Measurements from ENCODE around the gene FAR1.
"Not testable (repeated sequence)": the region's sequence is repeated elsewhere in the genome, so short reads cannot be mapped to it uniquely, and the experiment has no call there.

FAR1 gene, protein sequence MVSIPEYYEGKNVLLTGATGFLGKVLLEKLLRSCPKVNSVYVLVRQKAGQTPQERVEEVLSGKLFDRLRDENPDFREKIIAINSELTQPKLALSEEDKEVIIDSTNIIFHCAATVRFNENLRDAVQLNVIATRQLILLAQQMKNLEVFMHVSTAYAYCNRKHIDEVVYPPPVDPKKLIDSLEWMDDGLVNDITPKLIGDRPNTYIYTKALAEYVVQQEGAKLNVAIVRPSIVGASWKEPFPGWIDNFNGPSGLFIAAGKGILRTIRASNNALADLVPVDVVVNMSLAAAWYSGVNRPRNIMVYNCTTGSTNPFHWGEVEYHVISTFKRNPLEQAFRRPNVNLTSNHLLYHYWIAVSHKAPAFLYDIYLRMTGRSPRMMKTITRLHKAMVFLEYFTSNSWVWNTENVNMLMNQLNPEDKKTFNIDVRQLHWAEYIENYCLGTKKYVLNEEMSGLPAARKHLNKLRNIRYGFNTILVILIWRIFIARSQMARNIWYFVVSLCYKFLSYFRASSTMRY

DNA sequence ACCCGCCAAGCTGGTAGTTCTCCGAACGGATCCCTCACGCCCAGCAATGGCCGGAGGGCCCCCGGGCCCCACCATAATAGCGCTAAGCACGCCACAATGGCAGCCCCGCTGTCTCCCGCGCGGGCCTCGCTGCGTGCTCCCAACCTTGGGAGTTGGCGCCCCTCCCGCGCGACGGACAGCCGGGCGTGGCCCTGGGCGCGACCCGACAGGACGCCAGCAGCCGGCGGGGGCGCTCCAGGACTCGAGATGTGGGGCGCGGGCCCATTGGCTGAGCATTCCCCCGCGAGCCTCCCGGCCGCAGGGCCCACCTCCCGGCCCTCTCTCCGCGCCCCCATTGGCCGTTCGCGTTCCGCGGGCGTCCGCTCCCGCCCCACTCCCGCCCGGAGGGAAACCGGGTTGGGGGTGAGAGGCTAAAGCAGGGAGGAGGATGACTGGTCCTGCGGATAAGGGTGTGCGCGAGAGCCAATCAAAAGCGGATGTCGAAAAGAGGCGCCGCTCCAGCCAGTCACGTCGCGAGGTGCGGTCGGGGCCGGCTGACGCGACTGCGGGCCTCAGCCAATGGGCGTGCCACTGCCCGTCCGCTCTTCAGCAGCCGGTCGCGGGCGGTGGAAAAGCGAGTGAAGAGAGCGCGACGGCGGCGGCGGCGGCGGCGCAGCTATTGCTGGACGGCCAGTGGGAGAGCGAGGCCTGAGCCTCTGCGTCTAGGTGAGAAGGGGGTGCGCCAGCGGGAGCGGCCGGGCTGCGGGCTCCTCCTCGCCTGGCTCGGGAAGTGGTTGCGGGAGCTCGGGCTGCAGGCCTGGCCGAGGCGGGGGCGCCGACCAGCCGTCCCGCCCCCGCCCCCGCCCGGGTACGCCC, at the start of gene FAR1:
Gene FAR1 (plus strand): TSS at position 567 of the 855 bp plus-strand sequence. CDS start 26,098 bp downstream, outside the sequence.
- peak; percentile 98 to 99 for DNase-seq (ENCODE audit: low read depth in 2 of 2)

DNA sequence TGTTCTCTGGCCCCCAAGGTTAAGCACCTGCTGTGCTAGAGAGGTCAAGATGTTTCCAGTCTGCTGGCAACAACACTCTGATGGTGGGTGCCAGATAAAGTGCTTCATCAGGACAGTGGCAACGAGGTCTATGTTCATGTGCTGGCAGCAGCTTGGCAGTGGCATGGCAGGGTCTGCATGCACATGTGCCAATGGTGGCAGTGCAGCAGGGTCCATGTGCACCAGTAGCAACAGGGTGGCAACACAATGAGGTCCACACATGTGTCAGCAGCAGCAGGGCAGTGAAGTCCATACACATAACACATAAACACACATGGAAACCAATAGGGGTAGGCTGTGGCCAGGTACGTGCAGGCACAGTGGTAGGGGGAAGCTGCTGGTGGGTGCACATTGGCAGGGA, 48.4 kb upstream of the FAR1 start:
- no peak for DNase-seq (ENCODE audit: low read depth in 2 of 2)

DNA sequence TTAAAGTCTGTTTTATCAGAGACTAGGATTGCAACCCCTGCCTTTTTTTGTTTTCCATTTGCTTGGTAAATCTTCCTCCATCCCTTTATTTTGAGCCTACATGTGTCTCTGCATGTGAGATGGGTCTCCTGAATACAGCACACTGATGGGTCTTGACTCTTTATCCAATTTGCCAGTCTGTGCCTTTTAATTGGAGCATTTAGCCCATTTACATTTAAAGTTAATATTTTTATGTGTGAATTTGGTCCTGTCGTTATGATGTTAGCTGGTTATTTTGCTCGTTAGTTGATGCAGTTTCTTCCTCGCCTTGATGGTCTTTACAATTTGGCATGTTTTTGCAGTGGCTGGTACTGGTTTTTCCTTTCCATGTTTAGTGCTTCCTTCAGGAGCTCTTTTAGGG, 41.6 kb upstream of the FAR1 start:
- not testable (repeated sequence) for DNase-seq (ENCODE audit: low read depth in 2 of 2)

DNA sequence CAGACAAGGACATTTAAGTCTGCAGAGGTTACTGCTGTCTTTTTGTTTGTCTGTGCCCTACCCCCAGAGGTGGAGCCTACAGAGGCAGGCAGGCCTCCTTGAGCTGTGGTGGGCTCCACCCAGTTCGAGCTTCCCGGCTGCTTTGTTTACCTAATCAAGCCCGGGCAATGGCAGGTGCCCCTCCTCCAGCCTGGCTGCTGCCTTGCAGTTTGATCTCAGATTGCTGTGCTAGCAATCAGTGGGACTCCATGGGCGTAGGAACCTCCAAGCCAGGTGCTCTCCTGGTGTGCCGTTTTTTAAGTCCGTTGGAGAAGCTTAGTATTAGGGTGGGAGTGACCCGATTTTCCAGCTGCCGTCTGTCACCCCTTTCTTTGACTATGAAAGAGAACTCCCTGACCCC, 39.8 kb upstream of the FAR1 start:
- not testable (repeated sequence) for DNase-seq (ENCODE audit: low read depth in 2 of 2)

- no peak for DNase-seq (ENCODE audit: low read depth in 2 of 2)
Measured at GRCh38 chr11:13629779-13630178, 38.7 kb upstream of the FAR1 start.

DNA sequence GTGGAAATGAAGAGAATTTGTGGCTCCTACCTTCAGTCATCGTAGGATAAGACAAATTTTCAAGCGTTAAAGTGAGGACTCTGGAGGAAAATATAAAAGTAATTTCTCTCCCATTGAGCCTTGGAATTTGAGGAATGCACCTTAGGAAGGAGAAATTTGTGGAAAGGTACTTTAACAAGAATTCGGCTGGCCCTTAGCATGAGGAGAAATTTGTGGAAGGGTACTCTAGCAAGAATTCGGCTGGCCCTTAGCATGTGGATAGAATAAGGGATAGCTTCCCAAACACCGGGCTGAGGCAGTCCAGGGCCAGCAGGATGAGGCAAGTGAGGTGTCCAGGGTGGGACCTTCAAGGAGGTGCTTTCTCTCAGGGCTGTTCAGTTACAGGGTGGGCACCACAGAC, 33.2 kb upstream of the FAR1 start:
- DNase-seq (ENCODE audit: low read depth in 2 of 2), result no peak

GRCh38 chr11:13635804-13636203, 32.7 kb upstream of the FAR1 start:
- no peak for DNase-seq (ENCODE audit: low read depth in 2 of 2)

DNA sequence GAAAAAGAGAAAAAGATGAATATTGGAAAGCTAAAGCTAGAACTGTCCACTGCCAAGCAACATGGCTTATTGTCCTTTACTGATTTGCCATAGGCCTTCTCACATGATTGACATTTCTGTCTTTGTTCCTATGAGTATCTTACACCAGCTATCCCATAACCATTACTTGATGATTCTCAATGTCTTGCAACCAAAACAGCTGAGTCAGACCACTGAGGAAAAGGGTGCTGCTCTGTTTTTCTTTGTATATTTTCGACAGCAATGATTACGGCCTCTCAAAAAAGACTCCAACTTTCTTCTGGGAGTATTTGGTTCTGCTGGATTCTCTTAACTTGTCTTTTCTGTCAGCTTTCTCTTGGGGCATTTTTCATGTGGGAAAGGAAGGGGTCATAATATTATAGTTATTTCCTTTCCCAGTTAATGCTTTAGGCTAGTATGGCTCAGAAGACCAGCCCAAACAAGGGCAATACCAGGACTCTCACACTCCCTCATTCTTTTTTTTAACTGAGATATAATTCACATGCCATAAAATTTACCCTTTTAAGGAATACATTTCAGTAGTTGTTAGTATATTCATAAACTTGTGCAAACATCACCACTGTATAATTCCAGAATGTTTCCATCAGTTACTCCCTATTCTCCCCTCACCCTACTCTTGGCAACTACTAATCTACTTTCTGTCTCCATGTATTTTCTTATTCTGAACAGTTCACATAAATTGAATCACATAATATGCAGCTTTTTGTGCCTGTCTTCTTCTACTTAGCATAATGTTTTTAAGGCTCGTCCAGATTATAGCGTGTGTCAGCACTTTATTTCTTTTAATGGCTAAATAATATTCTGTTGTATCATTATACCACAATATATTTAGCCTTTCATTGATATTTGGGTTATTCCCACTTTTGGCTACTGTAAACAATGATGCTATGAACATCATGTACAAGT, 31.1 kb upstream of the FAR1 start:
- no peak for DNase-seq (ENCODE audit: low read depth in 2 of 2)

GRCh38 chr11:13638422-13638821, 30.0 kb upstream of the FAR1 start:
- DNase-seq (ENCODE audit: low read depth in 2 of 2), result no peak

- DNase-seq (ENCODE audit: low read depth in 2 of 2), result no peak
Measured at GRCh38 chr11:13644997-13645687, 23.3 kb upstream of the FAR1 start.

DNA sequence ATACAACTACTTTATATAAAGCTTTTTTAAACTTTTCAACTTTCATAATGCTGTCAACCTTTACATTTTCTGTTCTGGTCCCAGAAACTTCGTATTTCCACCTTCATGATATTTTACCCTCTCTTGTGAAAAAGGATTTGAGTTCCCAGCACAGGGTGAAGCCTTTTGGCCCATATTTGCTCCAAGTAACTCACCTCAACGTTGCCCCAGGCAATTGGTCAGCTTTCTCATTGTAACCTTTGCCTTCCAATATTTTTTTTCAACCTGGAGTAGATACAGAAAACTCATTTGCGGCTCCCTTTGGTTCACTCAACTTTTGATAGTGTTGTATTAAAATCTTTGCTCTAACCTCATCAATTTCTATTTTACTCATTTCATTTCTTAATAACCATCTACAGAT, 21.1 kb upstream of the FAR1 start:
- no peak for DNase-seq (ENCODE audit: low read depth in 2 of 2)

DNA sequence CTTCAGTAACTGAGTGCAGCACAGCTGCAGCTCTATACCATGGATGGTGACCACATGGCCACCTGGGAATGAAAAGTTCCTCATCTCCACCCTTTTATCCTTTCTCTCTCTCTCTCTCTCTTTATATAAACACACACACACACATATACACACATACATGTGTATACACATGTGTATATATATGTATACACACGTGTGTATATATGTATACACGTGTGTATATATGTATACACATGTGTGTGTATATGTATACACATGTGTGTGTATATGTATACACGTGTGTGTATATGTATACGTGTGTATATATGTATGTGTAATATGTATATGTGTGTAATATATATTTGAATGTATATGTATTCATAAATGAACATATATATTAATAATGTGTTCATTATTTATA, 18.8 kb upstream of the FAR1 start:
- no peak for DNase-seq (ENCODE audit: low read depth in 2 of 2)

- DNase-seq (ENCODE audit: low read depth in 2 of 2), result not testable (repeated sequence)
Measured at GRCh38 chr11:13651515-13651914, 17.0 kb upstream of the FAR1 start.

- no peak for DNase-seq (ENCODE audit: low read depth in 2 of 2)
Measured at GRCh38 chr11:13661074-13661623, 7.3 kb upstream of the FAR1 start.

GRCh38 chr11:13663631-13664071, 4.8 kb upstream of the FAR1 start:
- DNase-seq (ENCODE audit: low read depth in 2 of 2), result no peak

DNA sequence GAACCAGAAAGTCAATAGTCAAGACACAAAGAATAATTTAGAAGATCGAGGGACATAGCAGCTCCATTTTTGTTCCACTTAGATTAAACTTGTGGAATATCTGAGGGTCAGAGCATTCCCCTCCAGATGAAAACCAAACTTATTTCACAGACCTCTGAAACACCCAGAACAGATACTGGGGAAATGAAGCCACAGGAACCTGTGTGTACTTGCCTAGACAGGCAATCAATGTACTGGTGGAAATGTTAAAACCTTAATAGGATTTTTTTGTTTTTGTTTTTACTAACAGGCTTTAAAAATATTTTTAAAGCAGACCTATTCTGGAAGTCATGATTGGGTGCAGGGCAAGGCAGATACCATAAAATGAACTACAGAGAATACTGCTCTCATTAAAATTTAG, 4.1 kb upstream of the FAR1 start:
- DNase-seq (ENCODE audit: low read depth in 2 of 2), result no peak

GRCh38 chr11:13666708-13667107, 1.8 kb upstream of the FAR1 start:
- DNase-seq (ENCODE audit: low read depth in 2 of 2), result no peak

DNA sequence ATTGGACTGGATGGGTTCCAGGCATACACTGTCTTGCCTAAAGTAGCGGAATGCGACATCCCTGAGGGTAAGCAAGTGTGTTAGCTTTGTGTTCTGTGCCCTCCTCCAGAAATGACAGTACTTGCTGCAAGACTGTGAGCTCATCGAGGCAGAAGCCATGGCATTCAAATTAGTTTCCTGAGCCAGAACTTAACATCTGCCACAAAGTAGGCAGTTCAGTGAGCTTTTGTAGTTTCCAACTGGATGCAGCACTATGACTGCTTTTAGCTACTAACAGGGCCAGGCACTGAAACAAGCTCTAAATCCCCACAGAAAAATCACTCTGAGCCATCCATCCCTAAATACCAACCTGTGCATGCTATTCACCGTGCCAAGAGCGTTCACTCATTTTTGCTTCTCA, 1.2 kb upstream of the FAR1 start:
- no peak for DNase-seq (ENCODE audit: low read depth in 2 of 2)

- no peak for DNase-seq (ENCODE audit: low read depth in 2 of 2)
Measured at GRCh38 chr11:13667795-13668101, 720 bp upstream of the FAR1 start.

GRCh38 chr11:13668957-13669521, 571 bp downstream of the FAR1 start:
- no peak for DNase-seq (ENCODE audit: low read depth in 2 of 2)
